ENCODE results near the gene FCRL5. TPM values are rescaled to one million over a fixed set of nuclear protein-coding genes. Genes with fewer than 3 reads are reported as not detected.

FCRL5 gene
- not detected for total RNA-seq

GRCh38 chr1:157551694-157552693 is at the start of gene FCRL5:
TSS of gene FCRL5 (minus strand) at chr1:157552515. CDS start at chr1:157552362, 153 bp downstream.

GRCh38 chr1:157597959-157598667 is 45.8 kb upstream of the FCRL5 start, which contains the start of gene FCRL4:
TSS of gene FCRL4 (minus strand) at chr1:157598085. CDS start at chr1:157597944, 141 bp downstream.

Other genes with a start within 250 kb of the FCRL5 start
- gene FCRL4, start 45.6 kb upstream of the FCRL5 start, total RNA-seq = not detected
- gene FCRL3, start 148.3 kb upstream of the FCRL5 start, total RNA-seq = not detected
- not detected for gene FCRL2, start 224.6 kb upstream of the FCRL5 start, total RNA-seq